ENCODE results near the gene RARRES2.
A peak's percentile ranks its signal among the peaks of the same experiment; 100 is the strongest.

RARRES2 gene

GRCh38 chr7:150325110-150325611, 16.3 kb downstream of the RARRES2 start:
- TF ChIP-seq MAX (IDR thresholded peaks at IDR 0.05) (no peak), CREB1 (IDR thresholded peaks at IDR 0.05; ENCODE audit: low read depth) (no peak), EGR1 (IDR thresholded peaks at IDR 0.05) (no peak), REST (IDR thresholded peaks at IDR 0.05; ENCODE audit: low read depth) (no peak), YY1 (IDR thresholded peaks at IDR 0.05; ENCODE audit: low read depth) (no peak), CEBPB (IDR thresholded peaks at IDR 0.05) (no peak), TEAD4 (IDR thresholded peaks at IDR 0.05) (no peak), ZBTB7A (IDR thresholded peaks at IDR 0.05; ENCODE audit: low read depth) (no peak), RAD21 (IDR thresholded peaks at IDR 0.05; ENCODE audit: low read depth) (no peak), FOXM1 (IDR thresholded peaks at IDR 0.05; ENCODE audit: borderline replicate concordance, low read depth) (no peak), TCF12 (IDR thresholded peaks at IDR 0.05; ENCODE audit: low read depth) (no peak), TAF1 (IDR thresholded peaks at IDR 0.05; ENCODE audit: low read depth) (no peak), NFIC (IDR thresholded peaks at IDR 0.05) (no peak), EP300 (IDR thresholded peaks at IDR 0.05; ENCODE audit: borderline replicate concordance) (no peak), USF1 (IDR thresholded peaks at IDR 0.05) (no peak)

GRCh38 chr7:150324373-150324961, 17.0 kb downstream of the RARRES2 start:
- TF ChIP-seq ZBTB7A (IDR thresholded peaks at IDR 0.05; ENCODE audit: low read depth) (no peak), CEBPB (IDR thresholded peaks at IDR 0.05) (no peak), NFIC (IDR thresholded peaks at IDR 0.05) (no peak), USF1 (IDR thresholded peaks at IDR 0.05) (no peak), TCF12 (IDR thresholded peaks at IDR 0.05; ENCODE audit: low read depth) (no peak), MAX (IDR thresholded peaks at IDR 0.05) (no peak), YY1 (IDR thresholded peaks at IDR 0.05; ENCODE audit: low read depth) (no peak), EGR1 (IDR thresholded peaks at IDR 0.05) (no peak)

- TF ChIP-seq FOXM1 (IDR thresholded peaks at IDR 0.05; ENCODE audit: borderline replicate concordance, low read depth) (no peak), CREB1 (IDR thresholded peaks at IDR 0.05; ENCODE audit: low read depth) (no peak), TCF12 (IDR thresholded peaks at IDR 0.05; ENCODE audit: low read depth) (no peak), REST (IDR thresholded peaks at IDR 0.05; ENCODE audit: low read depth) (no peak), TEAD4 (IDR thresholded peaks at IDR 0.05) (no peak), CEBPB (IDR thresholded peaks at IDR 0.05) (no peak), YY1 (IDR thresholded peaks at IDR 0.05; ENCODE audit: low read depth) (no peak), MAX (IDR thresholded peaks at IDR 0.05) (no peak), USF1 (IDR thresholded peaks at IDR 0.05) (no peak), EGR1 (IDR thresholded peaks at IDR 0.05) (no peak), NFIC (IDR thresholded peaks at IDR 0.05) (no peak), EP300 (IDR thresholded peaks at IDR 0.05; ENCODE audit: borderline replicate concordance) (no peak), TAF1 (IDR thresholded peaks at IDR 0.05; ENCODE audit: low read depth) (no peak), ZBTB7A (IDR thresholded peaks at IDR 0.05; ENCODE audit: low read depth) (no peak)
These were observed 17.6 kb downstream of the RARRES2 start for GRCh38 chr7:150323682-150324372.

GRCh38 chr7:150322833-150323681, 18.4 kb downstream of the RARRES2 start, which contains the start of the genes ACTR3C and LRRC61:
ACTR3C (minus strand) TSS chr7:150323545; CDS start chr7:150295296, 28,249 bp downstream.
LRRC61 (plus strand) TSS chr7:150323355; CDS start chr7:150336862, 13,507 bp downstream.
- TF ChIP-seq FOXM1 (IDR thresholded peaks at IDR 0.05; ENCODE audit: borderline replicate concordance, low read depth) (no peak), TCF12 (IDR thresholded peaks at IDR 0.05; ENCODE audit: low read depth) (no peak), ZBTB7A (IDR thresholded peaks at IDR 0.05; ENCODE audit: low read depth) (peak; percentile 97), MAX (IDR thresholded peaks at IDR 0.05) (peak; percentile 91), YY1 (IDR thresholded peaks at IDR 0.05; ENCODE audit: low read depth) (no peak), CEBPB (IDR thresholded peaks at IDR 0.05) (no peak), TAF1 (IDR thresholded peaks at IDR 0.05; ENCODE audit: low read depth) (peak; percentile 27; the same call in 1 of the 2 replicates), USF1 (IDR thresholded peaks at IDR 0.05) (no peak), CREB1 (IDR thresholded peaks at IDR 0.05; ENCODE audit: low read depth) (no peak)

Measured in Ishikawa (cell line).